ENCODE measurements around the gene JTB. TPM values are rescaled to one million over a fixed set of nuclear protein-coding genes. Genes with fewer than 3 reads are reported as not detected.

Gene JTB
- total RNA-seq, 2 experiments from 2014 or later, result 107 to 145 TPM

GRCh38 chr1:153978274-153978909 is 918 bp upstream of the JTB start:
- intact Hi-C loops (cut with DNase I, micrococcal nuclease), result loop anchor here in 1 of 2 experiments (5.0 kb wide), 1 partner anchor 251 kb away; the partner anchor contains the start of gene INTS3
- ChIA-PET CTCF (interaction anchor here (0.6 to 6.7 kb wide), 13 partner anchors 10 to 384 kb away, joined by 3 to 66 read pairs (median 4); partner anchors contain the start of genes CREB3L4, RAB13, RPS27 and SLC27A3), POLR2A (interaction anchor here (0.6 to 4.2 kb wide), 10 partner anchors 8 to 437 kb away, joined by 3 to 49 read pairs (median 4); partner anchors contain the start of genes CREB3L4, CRTC2, RAB13 and RPS27)
- peaks cover 29% of the 10 kb centered on the region for H3K4me1 Mint-ChIP-seq
- peak overlapping the region; percentile 96 for H3K27ac Mint-ChIP-seq
- ATAC-seq (no peak), DNase-seq (no peak)
- peak overlapping the region; percentile 97 for H3K4me3 Mint-ChIP-seq
- no peaks in the 10 kb centered on the region for H3K27me3 Mint-ChIP-seq
- peaks cover 34% of the 10 kb centered on the region for H3K36me3 Mint-ChIP-seq (ENCODE audit: low read depth)
- H3K9me3 Mint-ChIP-seq (ENCODE audit: low read depth), result no peaks in the 10 kb centered on the region

DNA sequence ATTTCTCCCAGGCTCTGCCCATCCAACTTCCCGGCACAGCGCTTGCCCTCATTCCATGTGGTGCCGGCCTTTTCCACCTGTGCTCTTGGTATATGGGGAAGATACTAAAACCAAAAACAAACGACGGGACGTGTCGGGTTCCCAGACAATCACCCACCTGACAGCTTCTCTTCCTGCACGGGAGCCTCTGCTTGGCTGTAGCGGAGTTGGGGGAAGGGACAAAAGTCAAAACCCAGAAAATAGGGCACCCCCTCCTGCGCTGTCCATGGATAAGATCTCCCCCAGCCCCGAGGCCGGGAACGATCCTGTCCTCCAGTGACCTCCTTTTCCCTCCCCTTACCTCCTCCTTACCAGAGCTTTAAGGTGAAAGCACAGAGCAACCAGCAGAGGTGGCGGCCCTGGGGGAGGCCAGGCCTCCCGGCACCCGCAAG is 640 bp downstream of the JTB start:
- POLR2A ChIA-PET, result interaction anchor here (0.6 to 4.2 kb wide), 7 partner anchors 10 to 317 kb away, joined by 3 to 49 read pairs (median 8); partner anchors contain the start of genes CREB3L4, CRTC2, RAB13 and RPS27
- Mint-ChIP-seq H3K27me3 (no peaks in the 10 kb centered on the region), H3K4me1 (peaks cover 40% of the 10 kb centered on the region), H3K36me3 (ENCODE audit: low read depth) (peaks cover 42% of the 10 kb centered on the region), H3K9me3 (ENCODE audit: low read depth) (no peaks in the 10 kb centered on the region), H3K27ac (peak overlapping the region; percentile 97), H3K4me3 (peak overlapping the region; percentile 97)
- ATAC-seq, result peak; percentile 6
- intact Hi-C loops (cut with DNase I, micrococcal nuclease), result loop anchor here (1.0 to 5.0 kb wide), 10 partner anchors 9 to 343 kb away; partner anchors contain the start of genes CREB3L4 (in 2 of the 2), CRTC2 (in 2 of the 2), CHTOP (in 1 of the 2) and INTS3 (in 1 of the 2)
- DNase-seq, result no peak
- CTCF ChIA-PET, result interaction anchor here (0.6 to 6.7 kb wide), 6 partner anchors 10 to 255 kb away, joined by 3 to 66 read pairs (median 16); partner anchors contain the start of genes CREB3L4, CRTC2, RAB13 and RPS27

GRCh38 chr1:153973525-153973924 is 3.9 kb downstream of the JTB start:
- H3K4me1 Mint-ChIP-seq, result peaks cover 39% of the 10 kb centered on the region
- intact Hi-C loops (cut with DNase I, micrococcal nuclease), result no loop called here
- POLR2A ChIA-PET, result interaction anchor here (2.1 kb wide), 1 partner anchor 11 kb away, joined by 7 read pairs; the partner anchor contains the start of gene SLC39A1

GRCh38 chr1:153973071-153973470 is 4.4 kb downstream of the JTB start:
- ChIA-PET CTCF (interaction anchor here (0.5 to 6.7 kb wide), 5 partner anchors 8 to 405 kb away, joined by 3 to 66 read pairs (median 4); partner anchors contain the start of genes RAB13, RPS27 and SLC39A1), POLR2A (interaction anchor here (2.1 kb wide), 1 partner anchor 10 kb away, joined by 7 read pairs; the partner anchor contains the start of gene SLC39A1)
- peaks cover 39% of the 10 kb centered on the region for H3K36me3 Mint-ChIP-seq (ENCODE audit: low read depth)
- H3K4me1 Mint-ChIP-seq, result peaks cover 39% of the 10 kb centered on the region
- ATAC-seq (no peak), DNase-seq (no peak)
- no peaks in the 10 kb centered on the region for H3K9me3 Mint-ChIP-seq (ENCODE audit: low read depth)
- intact Hi-C loops (cut with DNase I, micrococcal nuclease), result no loop called here
- no peak overlapping the region for H3K4me3 Mint-ChIP-seq
- peak overlapping the region; percentile 15 for H3K27ac Mint-ChIP-seq
- no peaks in the 10 kb centered on the region for H3K27me3 Mint-ChIP-seq

More at GRCh38 chr1:153973525-153973924, 3.9 kb downstream of the JTB start:
- peaks cover 39% of the 10 kb centered on the region for H3K36me3 Mint-ChIP-seq (ENCODE audit: low read depth)
- H3K4me3 Mint-ChIP-seq, result no peak overlapping the region
- H3K9me3 Mint-ChIP-seq (ENCODE audit: low read depth), result no peaks in the 10 kb centered on the region
- CTCF ChIA-PET, result interaction anchor here (0.5 to 6.7 kb wide), 4 partner anchors 10 to 406 kb away, joined by 4 to 66 read pairs (median 15); partner anchors contain the start of genes RAB13, RPS27 and SLC39A1
- peak overlapping the region; percentile 1 for H3K27ac Mint-ChIP-seq
- no peaks in the 10 kb centered on the region for H3K27me3 Mint-ChIP-seq
- DNase-seq, result no peak
- ATAC-seq, result no peak

DNA sequence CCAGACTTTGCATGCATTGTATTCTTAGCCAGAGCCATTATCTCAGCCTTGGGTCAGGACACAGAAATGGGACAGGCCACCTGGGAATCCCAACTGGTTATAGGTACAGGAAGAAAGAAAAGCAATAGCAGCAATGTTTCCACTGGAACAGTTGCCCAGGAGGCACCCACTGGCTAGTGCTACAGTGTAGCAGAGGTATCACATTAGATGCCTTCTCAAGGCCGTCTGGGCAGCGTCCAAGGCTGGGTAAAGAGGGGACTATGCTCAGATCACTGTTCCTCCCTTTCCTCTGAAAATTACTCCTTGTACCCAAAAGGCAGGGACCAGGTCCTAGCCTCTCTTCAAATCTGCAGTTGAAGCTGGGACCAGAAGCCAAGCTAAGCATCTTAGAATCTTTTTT is 7.1 kb downstream of the JTB start:
- DNase-seq (no peak), ATAC-seq (no peak)
- peaks cover 38% of the 10 kb centered on the region for H3K4me1 Mint-ChIP-seq
- intact Hi-C loops (cut with DNase I, micrococcal nuclease), result no loop called here
- POLR2A ChIA-PET, result no interaction called here
- CTCF ChIA-PET, result interaction anchor here (1.1 kb wide), 1 partner anchor 311 kb away, joined by 3 read pairs; no protein-coding TSS in a partner anchor
- H3K36me3 Mint-ChIP-seq (ENCODE audit: low read depth), result peaks cover 26% of the 10 kb centered on the region
- H3K4me3 Mint-ChIP-seq, result no peak overlapping the region
- H3K27ac Mint-ChIP-seq, result no peak overlapping the region
- no peaks in the 10 kb centered on the region for H3K9me3 Mint-ChIP-seq (ENCODE audit: low read depth)
- no peaks in the 10 kb centered on the region for H3K27me3 Mint-ChIP-seq

- DNase-seq, result no peak
- ChIA-PET POLR2A (interaction anchor here (0.6 kb wide), 1 partner anchor 9 kb away, joined by 3 read pairs; the partner anchor contains the start of gene JTB), CTCF (interaction anchor here (0.9 kb wide), 1 partner anchor 10 kb away, joined by 3 read pairs; no protein-coding TSS in a partner anchor)
- peaks cover 38% of the 10 kb centered on the region for H3K4me1 Mint-ChIP-seq
- no peaks in the 10 kb centered on the region for H3K9me3 Mint-ChIP-seq (ENCODE audit: low read depth)
- intact Hi-C loops (cut with DNase I, micrococcal nuclease), result loop anchor here (10.0 kb wide), 2 partner anchors 394 to 434 kb away; partner anchors contain the start of gene S100A6 (in 2 of the 2)
- no peak for ATAC-seq
- no peaks in the 10 kb centered on the region for H3K27me3 Mint-ChIP-seq
- H3K36me3 Mint-ChIP-seq (ENCODE audit: low read depth), result peaks cover 15% of the 10 kb centered on the region
- no peak overlapping the region for H3K4me3 Mint-ChIP-seq
- no peak overlapping the region for H3K27ac Mint-ChIP-seq
Measured at GRCh38 chr1:153968972-153969371, 8.5 kb downstream of the JTB start.

GRCh38 chr1:153968408-153968807 is 9.1 kb downstream of the JTB start:
- H3K9me3 Mint-ChIP-seq (ENCODE audit: low read depth), result no peaks in the 10 kb centered on the region
- no peak for ATAC-seq
- ChIA-PET POLR2A (interaction anchor here (3.3 kb wide), 1 partner anchor 9 kb away, joined by 49 read pairs; the partner anchor contains the start of gene JTB), CTCF (interaction anchor here (0.6 to 4.0 kb wide), 6 partner anchors 9 to 383 kb away, joined by 3 to 36 read pairs (median 16); partner anchors contain the start of genes DENND4B, JTB and RAB13)
- peak overlapping the region; percentile 96 for H3K4me3 Mint-ChIP-seq
- H3K27ac Mint-ChIP-seq, result no peak overlapping the region
- no peaks in the 10 kb centered on the region for H3K27me3 Mint-ChIP-seq
- no peak for DNase-seq
- intact Hi-C loops (cut with DNase I, micrococcal nuclease), result loop anchor here (10.0 kb wide), 2 partner anchors 394 to 434 kb away; partner anchors contain the start of gene S100A6 (in 2 of the 2)
- H3K4me1 Mint-ChIP-seq, result peaks cover 39% of the 10 kb centered on the region
- H3K36me3 Mint-ChIP-seq (ENCODE audit: low read depth), result peaks cover 18% of the 10 kb centered on the region

DNA sequence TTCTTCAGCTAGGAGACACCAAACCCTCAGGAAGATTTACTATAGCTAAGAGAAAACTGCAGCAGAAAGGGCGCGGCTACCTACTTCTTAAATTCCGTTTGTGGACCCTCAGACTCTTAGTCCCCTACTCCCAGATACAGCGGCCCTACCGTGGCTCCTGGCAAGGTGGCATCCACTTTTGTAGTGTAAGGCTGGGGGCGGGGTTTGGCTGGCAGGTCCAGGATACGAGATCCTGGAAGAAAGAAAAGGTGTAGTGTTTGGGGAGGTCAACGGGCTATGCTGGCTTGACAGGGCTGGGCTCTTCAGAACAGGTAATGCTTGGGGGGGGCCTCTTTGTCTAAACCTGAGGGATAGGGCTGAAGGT is 9.5 kb downstream of the JTB start:
- peak; percentile 43 for DNase-seq
- H3K4me1 Mint-ChIP-seq, result peaks cover 39% of the 10 kb centered on the region

DNA sequence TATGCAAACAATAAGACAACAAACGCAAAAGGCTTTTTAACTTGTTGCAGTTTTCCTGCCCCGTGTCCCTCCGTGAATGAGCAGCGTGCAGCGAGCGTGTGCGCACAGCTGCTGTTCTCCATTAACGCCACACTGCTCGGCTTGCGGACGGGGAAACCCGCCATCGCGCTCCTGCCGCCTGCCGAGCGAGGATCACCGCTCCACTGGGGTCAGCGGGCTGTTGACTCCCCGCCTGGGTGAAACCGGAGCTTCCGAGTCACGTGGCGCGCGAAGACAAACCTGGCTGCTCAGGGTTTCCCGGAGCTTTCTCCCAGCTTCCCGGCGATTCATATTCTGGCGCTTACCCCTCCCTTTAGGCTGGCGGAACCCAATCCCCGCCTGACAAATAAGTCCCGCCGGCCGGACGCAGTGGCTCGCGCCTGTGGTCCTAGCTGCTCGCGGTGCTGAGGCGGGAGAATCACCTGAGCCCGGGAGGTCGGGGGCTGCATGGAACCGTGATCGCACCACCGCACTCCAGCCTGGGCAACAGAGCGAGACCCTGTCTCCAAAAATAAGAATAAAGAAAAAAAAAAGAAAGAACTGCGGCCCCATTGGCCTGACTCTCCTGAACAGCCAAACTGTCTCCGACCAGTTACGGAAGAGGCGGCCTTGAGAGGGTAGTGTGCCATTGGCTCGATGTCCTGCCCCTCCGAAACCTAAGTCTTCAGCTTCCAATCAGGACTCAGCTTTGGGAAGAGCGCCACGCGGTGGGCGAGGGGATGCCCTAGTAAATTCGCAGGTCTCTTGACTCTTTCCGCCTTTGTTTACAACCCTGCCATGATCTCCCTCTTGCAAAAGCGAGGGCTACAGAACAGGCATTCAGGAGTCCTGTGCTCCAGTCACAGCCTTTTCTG is 10.1 kb downstream of the JTB start, which contains the start of gene CREB3L4:
TSS of gene CREB3L4 (plus strand) at position 796 of the 893 bp plus-strand sequence. CDS start 624 bp downstream, outside the sequence.
- DNase-seq, result peak; percentile 91
- CTCF ChIA-PET, result interaction anchor here (0.6 to 4.0 kb wide), 8 partner anchors 10 to 384 kb away, joined by 3 to 36 read pairs (median 5); partner anchors contain the start of genes DENND4B, JTB and RAB13
- H3K4me1 Mint-ChIP-seq, result peaks cover 38% of the 10 kb centered on the region
- peak within 1 kb of the TSS; percentile 96 for H3K4me3 Mint-ChIP-seq
- H3K36me3 Mint-ChIP-seq (ENCODE audit: low read depth), result peaks cover 12% of the 10 kb centered on the region
- POLR2A ChIA-PET, result interaction anchor here (0.7 to 3.3 kb wide), 9 partner anchors 9 to 474 kb away, joined by 3 to 49 read pairs (median 5); partner anchors contain the start of genes CHTOP, CRTC2, DENND4B and INTS3
- H3K27ac Mint-ChIP-seq, result peak within 1 kb of the TSS; percentile 96
- no peaks in the 10 kb centered on the region for H3K27me3 Mint-ChIP-seq
- peak; percentile 87 for ATAC-seq
- no peaks in the 10 kb centered on the region for H3K9me3 Mint-ChIP-seq (ENCODE audit: low read depth)
- intact Hi-C loops (cut with DNase I, micrococcal nuclease), result loop anchor here (1.0 to 10.0 kb wide), 8 partner anchors 9 to 433 kb away; partner anchors contain the start of genes JTB (in 2 of the 2), RAB13 (in 2 of the 2), S100A6 (in 2 of the 2) and CRTC2 (in 1 of the 2)

More for the DNA sequence above, 9.5 kb downstream of the JTB start:
- H3K27ac Mint-ChIP-seq, result peak overlapping the region; percentile 96
- POLR2A ChIA-PET, result interaction anchor here (0.7 to 3.3 kb wide), 7 partner anchors 9 to 240 kb away, joined by 3 to 49 read pairs (median 8); partner anchors contain the start of genes CRTC2, DENND4B, INTS3 and JTB
- peaks cover 16% of the 10 kb centered on the region for H3K36me3 Mint-ChIP-seq (ENCODE audit: low read depth)
- no peaks in the 10 kb centered on the region for H3K27me3 Mint-ChIP-seq
- no peaks in the 10 kb centered on the region for H3K9me3 Mint-ChIP-seq (ENCODE audit: low read depth)
- intact Hi-C loops (cut with DNase I, micrococcal nuclease), result loop anchor here (1.0 to 10.0 kb wide), 8 partner anchors 9 to 433 kb away; partner anchors contain the start of genes JTB (in 2 of the 2), RAB13 (in 2 of the 2), S100A6 (in 2 of the 2) and CRTC2 (in 1 of the 2)
- ATAC-seq, result no peak
- CTCF ChIA-PET, result interaction anchor here (0.6 to 4.0 kb wide), 7 partner anchors 9 to 383 kb away, joined by 3 to 36 read pairs (median 4); partner anchors contain the start of genes DENND4B, JTB and RAB13
- H3K4me3 Mint-ChIP-seq, result peak overlapping the region; percentile 96

All from activated CD4-positive, alpha-beta T cell treated with anti-CD3 and anti-CD28 coated beads for 36 hours (primary cell).